Stomach (tissue), 9 donors: ENCODE measurements around the gene PIP5K1B. TPM values are rescaled to one million over a fixed set of nuclear protein-coding genes. Genes with fewer than 3 reads are reported as not detected.

ENCODE experiments used
- DNase-seq, 2 donors: peaks; one replicate each; pipeline versions ENCODE4 v3.0.0 to v3.0.0-alpha.2; 2013 to 2019
- H3K27ac ChIP-seq, 5 donors: fragments of 200-600 bp in 4 of 5; sonication (generic) in 4 of 5; one replicate each; pipeline ENCODE4 v1.5.1; 2013 to 2019; ENCODE audit warnings: mild to moderate bottlenecking in 1 of 5, moderate library complexity in 1 of 5
- H3K27me3 ChIP-seq, 3 donors: fragments of 200-600 bp; sonication (generic); one replicate each; pipeline ENCODE4 v1.5.1; 2017 to 2019; ENCODE audit warnings: mixed run types in 1 of 3
- H3K36me3 ChIP-seq, 4 donors: fragments of 200-600 bp; sonication (generic); 1 replicate in 3 of 4; 2 replicates in 1 of 4; pipeline ENCODE4 v1.5.1; 2016 to 2019
- H3K4me1 ChIP-seq, 4 donors: fragments of 200-600 bp; sonication (generic); one replicate each; pipeline ENCODE4 v1.5.1; 2016 to 2019
- H3K4me3 ChIP-seq, 4 donors: fragments of 200-600 bp; sonication (generic) in 3 of 4; one replicate each; pipeline ENCODE4 v1.5.1; 2016 to 2019; ENCODE audit warnings: mild to moderate bottlenecking in 1 of 4
- H3K9me3 ChIP-seq, 4 donors: fragments of 200-600 bp; sonication (generic); one replicate each; pipeline ENCODE4 v1.5.1; 2016 to 2019
- EP300 ChIP-seq: sonication (generic); formaldehyde crosslinking; IDR thresholded peaks from one replicate; pipeline ENCODE4 v1.6.1; 2017; ENCODE audit warnings: antibody characterized with exemption
- POLR2A ChIP-seq, 4 donors: fragments of 450-650 bp; IDR thresholded peaks; one replicate each; pipeline ENCODE4 v1.6.1; 2016; ENCODE audit warnings: antibody characterized with exemption in 4 of 4, control low read depth in 2 of 4, mild to moderate bottlenecking in 1 of 4, moderate library complexity in 1 of 4
- POLR2AphosphoS5 ChIP-seq, 3 donors: sonication (generic); formaldehyde crosslinking; IDR thresholded peaks; one replicate each; pipeline ENCODE4 v1.6.1; 2016; ENCODE audit warnings: antibody characterized with exemption in 3 of 3
- WGBS, 5 donors: extraction: QIAGEN DNeasy Blood & Tissue Kit in 3 of 5; methylation state at CpG; one replicate each; pipeline versions ENCODE4 v1.1.5 to v1.1.7; 2013 to 2018; 5-methylcytosine and 5-hydroxymethylcytosine counted together
- intact Hi-C: fragments of 100-400 bp; cut with DNase I; formaldehyde crosslinking; loops from one replicate; pipeline ENCODE4 v1.15.1; 2023; ENCODE audit warnings: low total_unique reads
- polyA plus RNA-seq, 3 donors: library from polyadenylated mRNA; stranded (reverse); fragments of 200-250 nt; gene quantifications; one replicate each; pipeline ENCODE4 v1.2.3, GENCODE V29; 2013
- total RNA-seq, 5 donors: library from RNA; depleted of rRNA; stranded (reverse); fragments of >200 nt; gene quantifications; one replicate each; pipeline versions ENCODE4 v1.1.0 to v1.2.3, GENCODE V29; 2014 to 2016
- TF ChIP-seq, protein P1 (sequence below), 7 experiments: fragments of 450-650 bp in 4 of 7; fragments of 200-600 bp in 3 of 7; sonication (generic) in 3 of 7; IDR thresholded peaks; one replicate each; pipeline ENCODE4 v1.5.1; 2016 to 2019; ENCODE audit warnings: antibody characterized with exemption in 7 of 7, control low read depth in 2 of 7, mild to moderate bottlenecking in 1 of 7
- donor health status: healthy with polysubstance abuse.
- donor health status: Bipolar disorder and iron deficiency.
- donor health status: healthy.

Gene PIP5K1B
- total and polyA plus RNA-seq, 8 donors, result 2.3 to 33.8 (median 16.6) TPM

DNA sequence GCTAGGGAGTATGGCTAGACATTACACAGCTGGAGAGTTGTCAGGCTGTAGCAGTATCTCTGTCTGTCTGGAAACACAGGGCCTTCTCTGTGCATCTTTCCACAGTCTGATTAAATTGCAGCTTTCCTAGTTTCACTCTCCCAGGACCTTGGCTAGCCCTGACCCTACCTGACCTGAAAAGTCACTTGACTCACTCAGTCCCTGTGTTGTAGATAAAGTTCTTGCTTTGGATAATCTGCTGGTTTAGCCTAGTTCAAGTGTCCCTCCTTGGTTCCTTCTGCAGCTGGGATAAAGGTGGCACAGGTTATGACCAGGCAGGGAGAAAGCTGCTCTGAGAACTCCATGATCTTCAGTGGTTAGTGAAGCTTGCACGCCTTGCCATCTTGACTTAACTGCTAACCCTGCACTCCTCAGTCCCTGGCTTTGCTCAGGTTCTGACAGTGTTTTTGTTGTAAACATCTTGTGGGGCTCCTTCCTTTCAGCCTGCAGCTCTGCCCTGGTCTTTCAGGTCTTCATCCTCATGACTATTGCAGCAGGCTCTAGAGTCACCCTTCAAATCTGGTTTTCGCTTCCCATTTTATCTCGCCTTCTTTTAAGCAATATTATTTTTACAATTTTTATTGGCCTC lies 101.0 kb downstream of the PIP5K1B start:
- intact Hi-C loops, result no loop called here
- Histone ChIP-seq H3K4me3 (no peak overlapping the region), H3K9me3 (no peaks in the 10 kb centered on the region), H3K27ac (peak overlapping the region in 2 of 5 donors; percentile 4 to 26), H3K4me1 (peaks cover 0 to 20% (median 12%) of the 10 kb centered on the region in 4 donors), H3K36me3 (no peaks in the 10 kb centered on the region), H3K27me3 (no peaks in the 10 kb centered on the region)
- TF ChIP-seq EP300 (no peak), POLR2AphosphoS5 (IDR thresholded peaks at IDR 0.05) (no peak), POLR2A (IDR thresholded peaks at IDR 0.05) (no peak)
- TF ChIP-seq, protein P1, sequence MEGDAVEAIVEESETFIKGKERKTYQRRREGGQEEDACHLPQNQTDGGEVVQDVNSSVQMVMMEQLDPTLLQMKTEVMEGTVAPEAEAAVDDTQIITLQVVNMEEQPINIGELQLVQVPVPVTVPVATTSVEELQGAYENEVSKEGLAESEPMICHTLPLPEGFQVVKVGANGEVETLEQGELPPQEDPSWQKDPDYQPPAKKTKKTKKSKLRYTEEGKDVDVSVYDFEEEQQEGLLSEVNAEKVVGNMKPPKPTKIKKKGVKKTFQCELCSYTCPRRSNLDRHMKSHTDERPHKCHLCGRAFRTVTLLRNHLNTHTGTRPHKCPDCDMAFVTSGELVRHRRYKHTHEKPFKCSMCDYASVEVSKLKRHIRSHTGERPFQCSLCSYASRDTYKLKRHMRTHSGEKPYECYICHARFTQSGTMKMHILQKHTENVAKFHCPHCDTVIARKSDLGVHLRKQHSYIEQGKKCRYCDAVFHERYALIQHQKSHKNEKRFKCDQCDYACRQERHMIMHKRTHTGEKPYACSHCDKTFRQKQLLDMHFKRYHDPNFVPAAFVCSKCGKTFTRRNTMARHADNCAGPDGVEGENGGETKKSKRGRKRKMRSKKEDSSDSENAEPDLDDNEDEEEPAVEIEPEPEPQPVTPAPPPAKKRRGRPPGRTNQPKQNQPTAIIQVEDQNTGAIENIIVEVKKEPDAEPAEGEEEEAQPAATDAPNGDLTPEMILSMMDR (IDR thresholded peaks at IDR 0.05), result no peak
- WGBS, 5 donors, result 86 to 96% (median 95%) methylated on average over 3 of the region's 3 CpGs
- DNase-seq, result no peak

DNA sequence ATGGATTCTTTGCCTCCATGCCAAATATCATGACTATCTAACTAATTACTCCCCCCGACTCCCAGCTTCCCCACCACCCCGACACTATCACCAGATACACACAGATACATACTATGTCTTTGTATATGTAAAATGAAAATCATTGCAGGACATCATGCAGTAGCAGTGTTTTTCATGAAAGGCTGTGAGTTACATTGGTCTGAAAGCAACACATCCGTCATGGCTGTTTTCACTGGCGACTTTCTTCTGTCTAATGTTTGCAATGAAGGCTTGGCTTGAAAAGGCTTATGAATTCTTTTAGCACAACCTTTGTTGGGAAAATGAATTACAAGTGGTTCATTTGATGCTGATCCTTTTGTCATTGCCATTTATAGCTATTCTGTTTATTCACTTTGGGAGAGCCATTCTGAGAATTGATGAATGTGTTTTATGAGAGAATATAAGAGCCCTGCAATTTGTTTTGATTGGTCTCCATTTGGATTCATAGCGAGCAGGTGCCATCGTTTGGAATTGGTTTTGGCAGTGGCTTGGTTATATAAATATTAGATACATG lies 103.4 kb downstream of the PIP5K1B start:
- no peak for TF ChIP-seq EP300
- TF ChIP-seq POLR2A (IDR thresholded peaks at IDR 0.05), result no peak
- TF ChIP-seq, protein P1 (IDR thresholded peaks at IDR 0.05), result no peak
- H3K4me1 ChIP-seq, result peaks cover 0 to 20% (median 12%) of the 10 kb centered on the region in 4 donors
- H3K27ac ChIP-seq, result no peak overlapping the region
- no peaks in the 10 kb centered on the region for H3K36me3 ChIP-seq
- H3K27me3 ChIP-seq, result no peaks in the 10 kb centered on the region
- DNase-seq, result no peak
- WGBS, 5 donors, result 70 to 75% (median 73%) methylated on average over 6 of the region's 6 CpGs
- intact Hi-C loops, result no loop called here
- H3K9me3 ChIP-seq, result no peaks in the 10 kb centered on the region
- H3K4me3 ChIP-seq, result no peak overlapping the region

DNA sequence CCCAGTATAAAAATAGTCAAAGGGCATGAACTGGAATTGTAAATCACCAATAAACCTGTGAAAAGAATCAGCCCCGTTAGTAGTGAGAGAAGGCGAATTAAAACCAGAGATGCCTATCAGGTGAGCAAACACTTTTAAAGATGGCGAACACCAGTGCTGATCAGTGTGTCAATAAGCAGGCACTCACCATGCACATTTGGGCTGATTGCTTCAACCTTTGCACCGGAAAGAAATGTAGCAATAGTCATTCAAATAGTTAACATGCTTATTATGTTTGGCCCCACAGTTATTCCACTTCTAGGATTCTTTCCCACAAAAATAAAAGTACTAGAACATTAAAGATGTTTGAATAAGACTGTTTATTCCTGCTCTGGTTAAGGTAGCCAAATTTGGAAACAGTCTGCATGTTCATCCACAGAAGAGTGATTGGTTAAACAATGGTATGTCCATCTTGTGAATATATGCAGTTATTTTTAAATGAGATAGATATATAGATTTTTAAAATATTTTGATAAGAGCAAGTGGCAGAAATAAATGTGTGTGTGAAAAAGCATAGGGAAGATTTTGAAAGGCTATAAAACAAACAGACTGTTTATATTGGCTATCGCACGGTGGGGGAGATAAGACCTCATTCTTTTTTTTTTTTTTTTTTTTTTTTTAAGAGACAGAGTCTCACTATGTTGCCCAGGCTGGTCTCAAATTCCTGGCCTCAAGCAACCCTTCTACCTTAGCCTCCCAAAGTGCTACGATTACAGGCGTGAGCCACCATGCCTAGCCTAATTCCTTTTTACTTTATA lies 112.2 kb downstream of the PIP5K1B start:
- Histone ChIP-seq H3K4me3 (no peak overlapping the region), H3K27me3 (no peaks in the 10 kb centered on the region), H3K9me3 (no peaks in the 10 kb centered on the region), H3K27ac (peak overlapping the region in 1 of 5 donors; percentile 3), H3K4me1 (peaks cover 0 to 10% (median 4%) of the 10 kb centered on the region in 4 donors), H3K36me3 (no peaks in the 10 kb centered on the region)
- WGBS, 5 donors, result 42 to 60% (median 47%) methylated on average over 8 of the region's 8 CpGs
- no peak for DNase-seq
- intact Hi-C loops, result no loop called here
- TF ChIP-seq, protein P1 (IDR thresholded peaks at IDR 0.05), result no peak
- TF ChIP-seq POLR2A (IDR thresholded peaks at IDR 0.05) (no peak), POLR2AphosphoS5 (IDR thresholded peaks at IDR 0.05) (no peak), EP300 (no peak)

DNA sequence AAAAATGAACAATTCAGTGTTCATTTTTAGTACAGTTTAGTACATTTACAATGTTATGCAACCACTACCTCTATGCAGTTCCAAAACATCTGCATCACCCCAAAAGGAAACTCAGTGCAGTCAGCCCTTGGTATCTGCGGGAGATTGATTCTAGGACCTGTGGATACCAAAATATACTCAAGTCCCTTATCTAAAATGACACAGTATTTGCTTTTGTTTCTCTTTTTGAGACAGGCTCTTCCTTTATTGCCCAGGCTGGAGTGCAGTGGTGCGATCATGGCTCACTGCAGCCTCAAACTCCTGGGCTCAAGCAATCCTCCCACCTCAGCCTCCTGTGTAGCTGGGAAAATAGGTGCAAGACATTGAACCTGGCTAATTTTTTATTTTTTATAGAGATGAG lies 114.0 kb downstream of the PIP5K1B start:
- WGBS, 5 donors, result 85 to 100% (median 97%) methylated on average over 2 of the region's 2 CpGs
- intact Hi-C loops, result no loop called here
- TF ChIP-seq, protein P1 (IDR thresholded peaks at IDR 0.05), result no peak
- TF ChIP-seq POLR2A (IDR thresholded peaks at IDR 0.05) (no peak), EP300 (no peak), POLR2AphosphoS5 (IDR thresholded peaks at IDR 0.05) (no peak)
- no peak overlapping the region for H3K27ac ChIP-seq
- H3K27me3 ChIP-seq, result no peaks in the 10 kb centered on the region
- peaks cover 0 to 14% (median 11%) of the 10 kb centered on the region in 4 donors for H3K4me1 ChIP-seq
- H3K36me3 ChIP-seq, result no peaks in the 10 kb centered on the region
- no peaks in the 10 kb centered on the region for H3K9me3 ChIP-seq
- H3K4me3 ChIP-seq, result no peak overlapping the region
- no peak for DNase-seq
